Small intestine (tissue), 7 donors: ENCODE measurements around the gene CDK19. TPM values are rescaled to one million over a fixed set of nuclear protein-coding genes. Genes with fewer than 3 reads are reported as not detected.

Experiments used
- DNase-seq, 2 donors: peaks; one replicate each; pipeline versions ENCODE4 v3.0.0 to v3.0.0-alpha.2; 2013
- FAIRE-seq: peaks from 2 replicates; lab custom pipeline; 2012; peaks lifted over from hg19 to GRCh38; lab: Jason Lieb, UNC
- H3K27ac ChIP-seq, 3 donors: one replicate each; pipeline ENCODE4 v1.5.1; 2013; ENCODE audit warnings: low read length in 2 of 3, mild to moderate bottlenecking in 2 of 3, control low read depth in 1 of 3, inconsistent platforms in 1 of 3, low read depth in 1 of 3, moderate library complexity in 1 of 3
- H3K27me3 ChIP-seq, 3 donors: one replicate each; pipeline ENCODE4 v1.6.1; 2013; ENCODE audit warnings: low read length in 3 of 3, inconsistent platforms in 1 of 3; ENCODE audit not compliant: control insufficient read depth in 3 of 3, insufficient read depth in 3 of 3
- H3K36me3 ChIP-seq, 3 donors: one replicate each; pipeline ENCODE4 v1.6.1; 2013; ENCODE audit warnings: low read length in 3 of 3, inconsistent platforms in 1 of 3, low read depth in 1 of 3, mild to moderate bottlenecking in 1 of 3, moderate library complexity in 1 of 3; ENCODE audit not compliant: control insufficient read depth in 3 of 3, insufficient read depth in 2 of 3
- H3K4me1 ChIP-seq, 3 donors: one replicate each; pipeline ENCODE4 v1.6.1; 2013; ENCODE audit warnings: low read length in 2 of 3, inconsistent platforms in 1 of 3, low read depth in 1 of 3, mild to moderate bottlenecking in 1 of 3, moderate library complexity in 1 of 3; ENCODE audit not compliant: control insufficient read depth in 3 of 3, insufficient read depth in 2 of 3
- H3K4me3 ChIP-seq, 3 donors: one replicate each; pipeline ENCODE4 v1.5.1; 2013; ENCODE audit warnings: low read length in 3 of 3, control low read depth in 1 of 3, inconsistent platforms in 1 of 3, low read depth in 1 of 3, mild to moderate bottlenecking in 1 of 3, moderate library complexity in 1 of 3
- H3K9me3 ChIP-seq, 2 donors: one replicate each; pipeline ENCODE4 v1.6.1; 2013; ENCODE audit warnings: low read depth in 1 of 2, low read length in 1 of 2; ENCODE audit not compliant: control insufficient read depth in 2 of 2, insufficient read depth in 1 of 2
- WGBS, 3 donors: extraction: QIAGEN DNeasy Blood & Tissue Kit; methylation state at CpG; one replicate each; pipeline ENCODE4 v1.1.7; 2013; 5-methylcytosine and 5-hydroxymethylcytosine counted together
- polyA plus RNA-seq, 4 donors: library from polyadenylated mRNA; stranded (reverse) in 3 of 4; unstranded in 1 of 4; fragments of 200-250 nt in 3 of 4; fragments of 120-200 nt in 1 of 4; gene quantifications; one replicate each; pipeline versions ENCODE4 v1.2.1 to v1.2.3, GENCODE V29; 2013
- donor health status: healthy with polysubstance abuse.
- donor health status: control.
- donor health status: control.
- donor health status: Bipolar disorder and iron deficiency.
- donor health status: healthy.

Gene CDK19
- polyA plus RNA-seq, 4 donors: 4.3 to 17.4 (median 7.4) TPM

- no peaks in the 10 kb centered on the region for H3K27me3 ChIP-seq
- H3K9me3 ChIP-seq: no peaks in the 10 kb centered on the region
- no peaks in the 10 kb centered on the region for H3K36me3 ChIP-seq
- FAIRE-seq (no peak), DNase-seq (no peak)
- 20 to 43% (median 27%) methylated on average over 2 of the region's 2 CpGs for WGBS, 3 donors
- H3K4me3 ChIP-seq: no peak overlapping the region
- no peak overlapping the region for H3K27ac ChIP-seq
- no peaks in the 10 kb centered on the region for H3K4me1 ChIP-seq
These were observed 7.9 kb upstream of the CDK19 start for GRCh38 chr6:110823146-110823545.

- DNase-seq (no peak), FAIRE-seq (no peak)
- no peak overlapping the region for H3K27ac ChIP-seq
- H3K27me3 ChIP-seq: no peaks in the 10 kb centered on the region
- no peaks in the 10 kb centered on the region for H3K9me3 ChIP-seq
- H3K4me3 ChIP-seq: no peak overlapping the region
- H3K36me3 ChIP-seq: no peaks in the 10 kb centered on the region
- H3K4me1 ChIP-seq: no peaks in the 10 kb centered on the region
These were observed 7.0 kb upstream of the CDK19 start for GRCh38 chr6:110822249-110822648.

DNA sequence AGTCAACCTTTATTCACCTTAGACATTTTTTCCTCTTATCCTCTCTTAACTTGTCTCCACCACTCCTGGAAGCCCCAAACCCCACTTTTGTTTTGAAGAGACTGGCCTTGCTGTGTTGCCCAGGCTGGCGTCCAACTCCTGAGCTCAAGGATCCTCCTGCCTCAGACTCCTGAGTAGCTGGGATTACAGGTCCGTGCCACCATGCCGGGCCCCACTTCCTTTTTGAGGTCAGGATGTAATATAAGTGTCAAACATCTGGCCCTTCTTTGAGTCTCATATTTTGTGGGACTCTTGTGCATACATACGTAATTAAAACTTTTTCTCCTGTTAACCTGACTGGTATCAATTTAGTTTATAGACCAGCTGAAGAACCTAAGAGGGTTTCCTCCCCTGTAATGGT is 1.4 kb upstream of the CDK19 start:
- Histone ChIP-seq H3K9me3 (no peaks in the 10 kb centered on the region), H3K4me3 (no peak overlapping the region), H3K27ac (no peak overlapping the region), H3K4me1 (peaks cover 0 to 6% (median 2%) of the 10 kb centered on the region in 3 donors), H3K27me3 (no peaks in the 10 kb centered on the region), H3K36me3 (no peaks in the 10 kb centered on the region)
- WGBS, 3 donors: 53 to 78% (median 67%) methylated on average over 4 of the region's 4 CpGs
- no peak for DNase-seq
- no peak for FAIRE-seq

DNA sequence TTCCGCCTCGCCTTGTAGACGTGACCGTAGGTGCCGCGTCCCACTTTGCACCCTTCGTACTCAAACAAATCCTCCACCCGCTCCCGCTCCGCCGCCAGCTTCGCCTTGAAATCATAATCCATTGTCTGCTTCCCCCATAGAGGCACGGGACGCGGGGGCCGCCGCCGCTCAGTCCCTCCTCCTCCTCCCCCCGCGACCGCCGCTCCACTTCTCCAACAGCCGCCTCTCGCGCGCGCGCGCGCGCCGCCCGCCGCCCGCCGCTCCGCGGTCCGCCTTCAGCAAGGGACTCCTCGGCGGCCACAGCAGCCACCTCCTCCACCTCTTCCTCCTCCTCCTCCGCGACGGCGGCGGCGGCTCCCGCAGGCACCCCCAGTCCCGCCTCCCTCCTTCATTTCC is 256 bp downstream of the CDK19 start:
- Histone ChIP-seq H3K27me3 (no peaks in the 10 kb centered on the region), H3K27ac (peak overlapping the region; percentile 90 to 93 (median 93)), H3K36me3 (peaks cover 0 to 2% (median 0%) of the 10 kb centered on the region in 3 donors), H3K4me3 (peak overlapping the region; percentile 68 to 88 (median 86)), H3K4me1 (peaks cover 0 to 6% (median 2%) of the 10 kb centered on the region in 3 donors), H3K9me3 (no peaks in the 10 kb centered on the region)
- DNase-seq: no peak
- WGBS, 3 donors: 0 to 1% (median 0%) methylated on average over 39 to 49 of the region's 49 CpGs
- no peak for FAIRE-seq

- H3K27ac ChIP-seq: peak overlapping the region; percentile 90 to 93 (median 93)
- peaks cover 0 to 2% (median 0%) of the 10 kb centered on the region in 3 donors for H3K36me3 ChIP-seq
- H3K4me1 ChIP-seq: peaks cover 0 to 6% (median 2%) of the 10 kb centered on the region in 3 donors
- H3K9me3 ChIP-seq: no peaks in the 10 kb centered on the region
- no peaks in the 10 kb centered on the region for H3K27me3 ChIP-seq
- peak; percentile 48 to 83 for DNase-seq
- WGBS, 3 donors: 0 to 1% (median 1%) methylated on average over 66 to 86 of the region's 86 CpGs
- peak overlapping the region; percentile 68 to 88 (median 86) for H3K4me3 ChIP-seq
- no peak for FAIRE-seq
These were observed 911 bp downstream of the CDK19 start for GRCh38 chr6:110814102-110815014.

DNA sequence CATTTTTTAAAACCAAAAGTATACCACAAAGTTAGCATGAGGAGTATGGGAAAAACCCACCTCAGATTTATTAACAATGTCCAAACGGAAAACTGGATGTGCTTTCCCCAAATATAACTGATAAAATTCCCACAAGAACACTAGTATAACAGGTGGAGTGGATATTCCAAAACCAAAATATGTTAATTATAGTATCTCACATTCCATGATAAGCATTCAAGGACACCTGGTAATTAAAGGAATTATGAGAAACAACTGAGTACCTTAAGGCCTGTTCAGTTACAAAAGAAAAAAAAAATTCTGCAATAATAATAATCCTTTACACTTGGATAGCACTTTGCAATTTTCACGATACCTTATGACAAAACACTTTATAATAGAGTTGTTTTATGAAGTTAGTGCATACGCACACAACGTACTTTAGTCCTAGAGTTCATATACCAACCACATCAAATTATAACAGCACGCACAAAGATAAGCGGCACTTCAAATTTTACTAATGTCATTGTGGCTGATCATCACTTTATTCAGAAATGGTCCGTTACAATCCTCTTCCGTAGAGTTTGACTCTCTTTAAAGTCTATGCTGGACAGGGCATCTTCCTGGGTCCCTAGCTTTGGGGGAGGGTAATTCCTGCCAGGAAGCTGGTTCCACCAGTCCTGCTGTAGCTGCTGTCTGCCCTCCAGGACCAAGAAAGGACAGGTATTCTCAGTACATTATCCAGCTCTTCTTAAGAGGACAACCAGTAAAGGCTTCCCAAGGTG is 1.7 kb downstream of the CDK19 start:
- FAIRE-seq (no peak), DNase-seq (peak in 1 of 2 donors; percentile 25)
- Histone ChIP-seq H3K36me3 (peaks cover 0 to 2% (median 0%) of the 10 kb centered on the region in 3 donors), H3K9me3 (no peaks in the 10 kb centered on the region), H3K4me1 (peaks cover 0 to 6% (median 2%) of the 10 kb centered on the region in 3 donors), H3K4me3 (peak overlapping the region; percentile 68 to 88 (median 86)), H3K27me3 (no peaks in the 10 kb centered on the region), H3K27ac (peak overlapping the region in 2 of 3 donors; percentile 16 to 93)
- WGBS, 3 donors: 30 to 51% (median 43%) methylated on average over 8 of the region's 8 CpGs

- Histone ChIP-seq H3K4me1 (peaks cover 0 to 6% (median 2%) of the 10 kb centered on the region in 3 donors), H3K36me3 (peaks cover 0 to 2% (median 0%) of the 10 kb centered on the region in 3 donors), H3K27ac (no peak overlapping the region), H3K27me3 (no peaks in the 10 kb centered on the region), H3K9me3 (no peaks in the 10 kb centered on the region), H3K4me3 (no peak overlapping the region)
- DNase-seq: no peak
- 90 to 93% (median 91%) methylated on average over 4 of the region's 4 CpGs for WGBS, 3 donors
- no peak for FAIRE-seq
These were observed 2.5 kb downstream of the CDK19 start for GRCh38 chr6:110812719-110813118.

DNA sequence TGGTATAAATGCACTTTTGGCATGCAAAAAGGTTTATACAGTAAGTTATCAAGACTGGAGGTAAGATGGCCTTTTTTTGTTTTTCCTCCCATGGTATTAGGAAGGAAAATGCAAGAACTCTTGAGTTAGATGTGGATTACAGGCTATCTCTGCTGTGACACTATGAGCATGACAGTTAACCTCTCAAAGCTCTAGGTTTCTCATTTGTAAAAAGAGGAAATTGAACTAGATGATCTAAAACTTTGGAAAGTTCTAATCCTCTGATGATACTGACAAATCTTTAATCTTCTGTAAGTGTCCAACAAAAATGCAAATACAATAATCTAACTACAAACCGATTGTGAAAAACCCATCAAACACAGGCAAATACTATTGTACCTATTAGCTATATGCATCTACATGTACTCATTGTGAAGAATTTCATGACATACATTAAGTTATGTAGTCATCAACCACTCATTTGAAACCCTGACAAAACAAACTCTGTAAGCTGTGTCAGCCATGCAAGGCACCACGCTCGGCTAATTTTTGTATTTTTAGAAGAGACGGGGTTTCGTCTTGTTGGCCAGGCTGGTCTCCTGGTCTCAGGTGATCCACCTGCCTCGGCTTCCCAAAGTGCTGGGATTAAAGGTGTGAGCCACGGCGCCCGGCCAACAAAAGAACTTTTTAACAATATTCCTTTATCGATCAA is 4.2 kb downstream of the CDK19 start:
- H3K36me3 ChIP-seq: peaks cover 0 to 3% (median 0%) of the 10 kb centered on the region in 3 donors
- 91 to 94% (median 93%) methylated on average over 10 of the region's 10 CpGs for WGBS, 3 donors
- DNase-seq (no peak), FAIRE-seq (no peak)
- H3K4me3 ChIP-seq: no peak overlapping the region
- H3K9me3 ChIP-seq: no peaks in the 10 kb centered on the region
- no peaks in the 10 kb centered on the region for H3K27me3 ChIP-seq
- peaks cover 0 to 6% (median 0%) of the 10 kb centered on the region in 3 donors for H3K4me1 ChIP-seq
- H3K27ac ChIP-seq: no peak overlapping the region
